Stimulated activated CD4-positive, alpha-beta T cell treated with anti-CD3 and anti-CD28 coated beads, TNF-alpha, amount 100 ng/mL, for 4 hours (primary cell): ENCODE measurements around the gene SMIM20.
A peak's percentile ranks its signal among the peaks of the same experiment; 100 is the strongest.
"Not testable (repeated sequence)": the region's sequence is repeated elsewhere in the genome, so short reads cannot be mapped to it uniquely, and the experiment has no call there.

Experiments used
- DNase-seq, 3 experiments: peaks; one replicate each; pipeline ENCODE4 v3.0.0-alpha.2; 2020; ENCODE audit warnings: low read depth in 3 of 3

Gene SMIM20

GRCh38 chr4:25890571-25891485, 23.2 kb upstream of the SMIM20 start:
- DNase-seq = no peak

GRCh38 chr4:25892796-25893195, 21.2 kb upstream of the SMIM20 start:
- DNase-seq = no peak

GRCh38 chr4:25896776-25897539, 17.1 kb upstream of the SMIM20 start:
- DNase-seq = no peak

- DNase-seq = no peak
Measured at GRCh38 chr4:25900310-25900709, 13.7 kb upstream of the SMIM20 start.

DNA sequence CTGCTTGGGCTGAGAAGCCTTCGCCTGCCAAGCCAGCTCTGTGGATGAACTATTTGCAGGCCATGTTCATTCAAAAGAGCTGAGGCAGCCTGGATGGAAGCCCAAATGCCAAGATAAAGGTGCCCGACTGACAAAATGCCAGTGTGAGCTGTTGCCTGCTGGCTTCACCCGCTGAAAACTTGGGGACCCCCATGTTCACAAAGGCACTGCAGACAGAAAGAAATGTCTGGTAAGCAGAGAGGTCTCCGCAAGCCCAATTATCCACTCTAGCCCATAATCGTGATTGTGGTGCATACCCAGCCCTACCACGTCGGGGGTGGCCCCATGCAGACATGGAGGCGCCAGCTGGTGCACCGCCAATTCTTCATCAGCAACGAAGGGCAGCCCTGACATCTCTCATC, 13.0 kb upstream of the SMIM20 start:
- DNase-seq = no peak

- DNase-seq = no peak
Measured at GRCh38 chr4:25903900-25904747, 9.9 kb upstream of the SMIM20 start.

GRCh38 chr4:25904748-25905082, 9.3 kb upstream of the SMIM20 start:
- DNase-seq = no peak

DNA sequence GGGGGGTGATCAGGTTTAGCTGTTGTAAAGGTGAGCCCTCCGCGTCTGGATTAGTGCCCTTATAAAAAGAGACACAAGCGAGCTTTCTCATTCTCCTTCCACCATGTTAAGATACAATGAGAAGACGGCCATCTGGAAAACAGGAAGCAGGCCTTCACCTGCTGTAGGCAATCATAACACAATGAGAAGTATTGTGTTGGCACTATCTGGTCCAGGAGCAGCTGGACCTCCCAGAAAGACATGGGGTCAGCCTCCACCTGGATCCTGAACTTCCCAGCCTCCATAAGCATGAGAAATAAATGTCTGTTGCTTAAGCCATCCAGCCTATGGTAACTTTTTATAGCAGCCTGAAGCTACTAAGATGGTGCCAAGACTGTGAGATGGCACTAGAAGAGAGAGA, 8.6 kb upstream of the SMIM20 start:
- no peak for DNase-seq

GRCh38 chr4:25906113-25906512, 7.9 kb upstream of the SMIM20 start:
- DNase-seq = not testable (repeated sequence)

GRCh38 chr4:25908491-25908901, 5.5 kb upstream of the SMIM20 start:
- no peak for DNase-seq

DNA sequence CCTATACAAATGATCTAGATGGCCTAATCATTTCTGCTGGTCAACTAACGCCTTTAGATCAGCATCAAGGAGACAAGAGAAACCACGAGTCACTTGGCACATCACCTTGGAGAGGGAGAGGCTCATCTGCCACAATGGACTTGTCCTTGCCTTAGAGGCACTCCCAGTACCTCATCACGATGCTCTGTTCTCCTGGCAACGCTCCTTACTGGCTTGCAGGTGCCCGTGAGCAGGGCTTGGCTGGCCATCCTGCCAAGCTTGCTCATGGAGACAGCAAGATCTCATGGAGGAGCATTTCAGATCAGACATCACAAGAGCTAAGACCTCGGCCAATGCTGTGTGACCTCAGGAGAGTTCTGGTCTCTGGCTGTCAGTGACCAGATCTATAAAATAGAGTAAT, 2.7 kb upstream of the SMIM20 start:
- DNase-seq = no peak

GRCh38 chr4:25913056-25913850, 767 bp upstream of the SMIM20 start:
- DNase-seq = peak in 1 of 3 experiments; percentile 7

GRCh38 chr4:25914670-25915352, 791 bp downstream of the SMIM20 start:
- DNase-seq = no peak

DNA sequence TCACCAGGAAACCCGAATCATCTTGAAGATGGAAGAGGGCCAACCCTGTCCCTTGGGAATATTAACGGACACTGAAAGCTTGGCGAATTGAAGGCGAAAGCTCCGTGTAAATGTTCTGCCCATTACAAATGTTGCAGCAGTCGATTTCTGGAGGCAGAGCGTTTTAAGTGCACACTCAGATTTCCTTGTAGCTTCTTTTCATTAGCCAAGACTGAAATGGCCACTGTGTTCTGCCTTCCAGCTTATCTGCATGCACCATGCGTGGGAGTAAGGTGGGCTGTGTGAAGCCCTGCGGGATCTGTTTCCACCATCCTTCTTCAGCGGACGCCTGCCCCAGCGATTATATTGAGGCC, 1.3 kb downstream of the SMIM20 start:
- DNase-seq = no peak

DNA sequence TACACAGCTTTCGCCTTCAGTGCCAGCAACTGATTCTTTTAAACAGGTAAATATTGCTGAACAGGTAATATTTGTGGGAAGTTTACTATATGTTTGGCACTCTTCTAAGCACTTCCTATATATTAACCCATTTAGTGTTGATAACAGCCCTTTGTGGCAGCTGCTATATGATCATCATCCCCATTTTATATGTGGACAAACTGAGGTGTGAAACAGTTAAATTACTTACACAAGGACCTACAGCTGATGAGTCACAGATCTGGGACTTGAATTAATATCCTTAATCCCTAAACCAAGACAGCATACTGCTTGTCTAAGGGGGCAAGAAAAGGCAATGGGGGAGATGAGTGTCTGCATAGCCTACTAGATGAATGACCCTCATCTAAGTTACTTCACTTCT, 2.9 kb downstream of the SMIM20 start:
- DNase-seq = no peak

DNA sequence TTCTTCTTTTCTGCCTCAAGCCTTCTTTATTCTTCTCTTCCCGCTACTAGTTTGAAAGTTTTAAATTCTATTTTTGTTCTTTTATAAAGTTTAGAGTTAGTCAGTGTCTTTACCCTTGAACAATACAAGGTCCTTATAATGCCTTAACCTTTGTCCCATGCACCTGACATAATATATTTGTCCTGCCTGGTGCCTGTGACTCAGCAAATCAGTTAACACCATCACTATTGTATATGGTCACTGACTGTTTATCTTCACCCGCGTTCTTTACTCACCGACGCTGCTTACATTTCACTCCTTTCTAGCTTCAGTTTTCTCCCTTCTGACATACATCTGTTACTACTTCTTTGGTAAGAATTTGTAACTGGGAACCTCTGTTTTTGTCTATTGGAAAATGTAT, 5.7 kb downstream of the SMIM20 start:
- no peak for DNase-seq

GRCh38 chr4:25921922-25922321, 7.9 kb downstream of the SMIM20 start:
- no peak for DNase-seq

GRCh38 chr4:25922812-25923369, 8.9 kb downstream of the SMIM20 start:
- DNase-seq = no peak

DNA sequence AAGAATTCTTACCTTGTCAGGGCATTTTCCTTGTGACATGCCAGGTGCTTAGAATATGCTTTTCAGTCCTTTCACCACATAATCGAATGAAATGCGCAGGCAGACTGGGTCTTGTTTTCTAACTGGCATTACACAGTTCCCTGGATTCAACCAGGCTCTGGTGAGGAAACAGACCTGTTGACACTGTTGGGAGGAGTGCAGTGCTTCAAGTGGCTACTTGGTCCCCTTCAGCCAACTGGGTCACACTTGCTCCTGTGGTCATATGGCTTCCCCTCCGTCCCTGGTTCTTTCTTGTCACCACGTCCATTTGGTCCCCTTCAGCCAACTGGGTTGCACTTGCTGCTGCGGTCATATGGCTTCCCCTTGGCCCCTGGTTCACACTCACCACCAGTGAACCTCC, 9.7 kb downstream of the SMIM20 start:
- no peak for DNase-seq

DNA sequence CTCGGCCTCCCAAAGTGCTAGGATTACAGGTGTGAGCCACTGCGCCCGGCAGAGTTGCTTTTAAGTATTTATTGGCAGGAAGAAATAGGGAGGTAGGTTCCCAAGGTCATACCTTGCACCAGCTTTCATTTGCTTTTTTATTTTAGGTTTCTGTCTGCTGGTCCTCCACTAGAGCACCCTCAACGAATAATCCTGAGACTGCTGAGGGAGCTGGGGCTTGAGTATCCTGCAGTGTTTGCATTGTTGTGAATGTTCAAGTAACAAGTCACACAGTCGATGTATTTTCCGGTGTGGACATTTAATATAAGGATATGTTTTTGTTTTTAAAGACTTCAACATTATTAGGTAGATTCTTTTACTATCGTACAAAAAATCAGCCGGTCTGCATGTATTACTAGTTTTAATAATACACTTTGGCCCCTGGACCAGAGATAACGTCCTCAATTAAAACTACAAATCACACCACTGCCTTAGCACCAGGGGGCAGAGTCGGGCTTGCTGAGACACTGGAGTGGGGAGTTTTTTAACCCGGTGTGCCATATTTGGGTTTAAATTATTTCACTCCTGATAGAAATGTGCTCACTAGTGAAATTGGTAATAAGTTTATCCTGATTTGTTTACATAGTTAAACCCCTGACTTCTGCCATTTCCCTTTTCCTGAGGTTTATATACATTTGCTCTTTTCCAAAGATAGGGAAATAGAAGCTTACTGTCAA, 11.6 kb downstream of the SMIM20 start:
- DNase-seq = no peak
